Hepatocyte (in vitro differentiated cells): ENCODE measurements around the gene EBF4. TPM values are rescaled to one million over a fixed set of nuclear protein-coding genes. Genes with fewer than 3 reads are reported as not detected.

Experiments
- DNase-seq: peaks from one replicate; pipeline ENCODE4 v3.0.0-alpha.2; 2016; ENCODE audit warnings: low spot score
- H2AFZ ChIP-seq: fragments of 200-600 bp; sonication (generic); 2 replicates; pipeline ENCODE4 v1.6.0; 2016; ENCODE audit warnings: antibody characterized with exemption, mild to moderate bottlenecking
- H3K27ac ChIP-seq: fragments of 200-600 bp; sonication (generic); 2 replicates; pipeline ENCODE4 v1.5.1; 2016; ENCODE audit warnings: mild to moderate bottlenecking
- H3K27me3 ChIP-seq: fragments of 200-600 bp; sonication (generic); 2 replicates; pipeline ENCODE4 v1.6.1; 2016
- H3K36me3 ChIP-seq: fragments of 200-600 bp; sonication (generic); replicated peaks from 2 replicates; pipeline ENCODE4 v1.5.1; 2016; ENCODE audit warnings: low read depth; ENCODE audit not compliant: insufficient read depth
- H3K4me1 ChIP-seq: fragments of 200-600 bp; sonication (generic); 2 replicates; pipeline ENCODE4 v1.5.1; 2016; ENCODE audit warnings: mild to moderate bottlenecking, moderate library complexity; ENCODE audit not compliant: insufficient read depth
- H3K4me2 ChIP-seq: fragments of 200-600 bp; sonication (generic); 2 replicates; pipeline ENCODE4 v1.6.0; 2016
- H3K4me3 ChIP-seq: fragments of 200-600 bp; sonication (generic); 2 replicates; pipeline ENCODE4 v1.5.1; 2016; ENCODE audit warnings: mild to moderate bottlenecking
- H3K79me2 ChIP-seq: fragments of 200-600 bp; sonication (generic); 2 replicates; pipeline ENCODE4 v1.6.0; 2017; ENCODE audit warnings: mild to moderate bottlenecking
- H3K9me2 ChIP-seq: fragments of 200-600 bp; sonication (generic); replicated peaks from 2 replicates; pipeline ENCODE4 v1.6.0; 2017; ENCODE audit warnings: mild to moderate bottlenecking; ENCODE audit not compliant: insufficient read depth
- H3K9me3 ChIP-seq: fragments of 200-600 bp; sonication (generic); 2 replicates; pipeline ENCODE4 v1.5.1; 2016; ENCODE audit warnings: low read depth, mild to moderate bottlenecking
- H4K20me1 ChIP-seq: fragments of 200-600 bp; sonication (generic); 2 replicates; pipeline ENCODE4 v1.6.0; 2016; ENCODE audit warnings: mild to moderate bottlenecking; ENCODE audit not compliant: insufficient read depth, poor library complexity, severe bottlenecking
- CTCF ChIP-seq: fragments of 200-600 bp; sonication (generic); IDR thresholded peaks from 2 replicates; pipeline ENCODE4 v1.5.1; 2016; ENCODE audit warnings: antibody characterized with exemption, mild to moderate bottlenecking; ENCODE audit not compliant: poor library complexity
- EZH2 ChIP-seq: fragments of 200-600 bp; sonication (generic); IDR thresholded peaks from 2 replicates; pipeline ENCODE4 v1.6.1; 2016; ENCODE audit warnings: antibody characterized with exemption, mild to moderate bottlenecking, borderline replicate concordance
- EZH2phosphoT487 ChIP-seq: fragments of 200-600 bp; sonication (generic); IDR thresholded peaks from one replicate; pipeline ENCODE4 v1.6.1; 2018; ENCODE audit warnings: antibody characterized with exemption, mild to moderate bottlenecking, low read depth, moderate library complexity; ENCODE audit not compliant: unreplicated experiment, severe bottlenecking
- WGBS: methylation state at CpG from one replicate; pipeline ENCODE4 v1.1.6; 2016; ENCODE audit warnings: low lambda C conversion rate; ENCODE audit errors: missing lambda C conversion rate; 5-methylcytosine and 5-hydroxymethylcytosine counted together
- polyA plus RNA-seq: library from polyadenylated mRNA; unstranded; fragments of >200 nt; fragmentation: Nextera tagmentation; extraction: Ambion mirVana; gene quantifications from 2 replicates; pipeline ENCODE4 v1.2.1, GENCODE V29; 2016
- total RNA-seq: library from RNA; depleted of rRNA; stranded (reverse); fragments of >200 nt; gene quantifications from 2 replicates; pipeline ENCODE4 v1.2.3, GENCODE V29; 2014

The EBF4 gene
- total and polyA plus RNA-seq, 2 experiments from 2014 or later, result 10.7 to 17.9 TPM

GRCh38 chr20:2652724-2653555 is 39.6 kb upstream of the EBF4 start:
- H3K9me2 ChIP-seq, result no peaks in the 10 kb centered on the region
- peak overlapping the region; percentile 86 for H3K27ac ChIP-seq
- H3K4me3 ChIP-seq, result peak overlapping the region; percentile 86
- peaks cover 16% of the 10 kb centered on the region for H4K20me1 ChIP-seq
- H2AFZ ChIP-seq, result peak overlapping the region; percentile 77
- DNase-seq, result peak; percentile 32
- WGBS, result under 1% methylated on average over 53 of the region's 56 CpGs
- peaks cover 38% of the 10 kb centered on the region for H3K79me2 ChIP-seq
- no peak for TF ChIP-seq EZH2
- TF ChIP-seq CTCF, result peak; percentile 5
- TF ChIP-seq EZH2phosphoT487, result no peak
- peaks cover 7% of the 10 kb centered on the region for H3K36me3 ChIP-seq
- peak overlapping the region; percentile 95 for H3K4me2 ChIP-seq
- H3K4me1 ChIP-seq, result peaks cover 15% of the 10 kb centered on the region
- no peaks in the 10 kb centered on the region for H3K27me3 ChIP-seq
- no peaks in the 10 kb centered on the region for H3K9me3 ChIP-seq

GRCh38 chr20:2653556-2654383 is 38.8 kb upstream of the EBF4 start:
- Histone ChIP-seq H3K4me3 (peak overlapping the region; percentile 86), H3K27ac (no peak overlapping the region), H3K36me3 (peaks cover 7% of the 10 kb centered on the region), H3K4me2 (peak overlapping the region; percentile 95), H2AFZ (no peak overlapping the region), H4K20me1 (peaks cover 16% of the 10 kb centered on the region), H3K4me1 (peaks cover 15% of the 10 kb centered on the region), H3K9me3 (no peaks in the 10 kb centered on the region), H3K9me2 (no peaks in the 10 kb centered on the region), H3K27me3 (no peaks in the 10 kb centered on the region), H3K79me2 (peaks cover 38% of the 10 kb centered on the region)
- 35% methylated on average over 24 of the region's 24 CpGs for WGBS
- DNase-seq, result no peak
- TF ChIP-seq CTCF, result no peak
- no peak for TF ChIP-seq EZH2
- no peak for TF ChIP-seq EZH2phosphoT487

GRCh38 chr20:2654384-2654822 is 38.2 kb upstream of the EBF4 start:
- Histone ChIP-seq H3K27ac (no peak overlapping the region), H3K36me3 (peaks cover 7% of the 10 kb centered on the region), H4K20me1 (peaks cover 16% of the 10 kb centered on the region), H3K4me2 (peak overlapping the region; percentile 95), H3K4me3 (no peak overlapping the region), H3K79me2 (peaks cover 38% of the 10 kb centered on the region), H2AFZ (no peak overlapping the region), H3K9me2 (no peaks in the 10 kb centered on the region), H3K9me3 (no peaks in the 10 kb centered on the region), H3K4me1 (peaks cover 15% of the 10 kb centered on the region), H3K27me3 (no peaks in the 10 kb centered on the region)
- TF ChIP-seq CTCF, result no peak
- TF ChIP-seq EZH2phosphoT487, result no peak
- no peak for TF ChIP-seq EZH2
- DNase-seq, result no peak
- 90% methylated on average over 9 of the region's 9 CpGs for WGBS
